Kidney (tissue), 14 donors: ENCODE measurements around the gene ZNF543. TPM values are rescaled to one million over a fixed set of nuclear protein-coding genes. Genes with fewer than 3 reads are reported as not detected.
A peak's percentile ranks its signal among the peaks of the same experiment; 100 is the strongest.

ENCODE experiments used
- DNase-seq, 5 donors: peaks; one replicate each; pipeline ENCODE4 v3.0.0-alpha.2; 2013 to 2020
- FAIRE-seq: peaks from 2 replicates; lab custom pipeline; 2012; peaks lifted over from hg19 to GRCh38; lab: Jason Lieb, UNC
- H3K27ac ChIP-seq, 2 donors: one replicate each; pipeline ENCODE4 v1.7.0; 2013; ENCODE audit warnings: low read depth in 2 of 2, low read length in 2 of 2, inconsistent platforms in 1 of 2
- H3K27me3 ChIP-seq: one replicate; pipeline ENCODE4 v1.7.1; 2013; ENCODE audit warnings: low read length, inconsistent platforms; ENCODE audit not compliant: control insufficient read depth, insufficient read depth
- H3K36me3 ChIP-seq, 3 donors: one replicate each; pipeline versions ENCODE4 v1.7.0 to v1.7.1; 2013; ENCODE audit warnings: low read length in 3 of 3, control low read depth in 1 of 3, inconsistent platforms in 1 of 3; ENCODE audit not compliant: insufficient read depth in 3 of 3, control insufficient read depth in 2 of 3
- H3K4me1 ChIP-seq, 3 donors: one replicate each; pipeline versions ENCODE4 v1.7.0 to v1.7.1; 2013; ENCODE audit warnings: low read length in 3 of 3, inconsistent platforms in 1 of 3, low read depth in 1 of 3; ENCODE audit not compliant: control insufficient read depth in 2 of 3, insufficient read depth in 2 of 3
- H3K4me3 ChIP-seq, 3 donors: one replicate each; pipeline versions ENCODE4 v1.7.0 to v1.8.1; 2013; ENCODE audit warnings: low read length in 3 of 3, control low read depth in 1 of 3, inconsistent platforms in 1 of 3
- H3K9ac ChIP-seq, 3 donors: one replicate each; pipeline versions ENCODE4 v1.7.0 to v1.7.1; 2013; ENCODE audit warnings: low read length in 3 of 3, control low read depth in 1 of 3, inconsistent platforms in 1 of 3
- H3K9me3 ChIP-seq, 3 donors: one replicate each; pipeline versions ENCODE4 v1.7.0 to v1.7.1; 2013; ENCODE audit warnings: low read length in 3 of 3, control low read depth in 1 of 3, inconsistent platforms in 1 of 3; ENCODE audit not compliant: control insufficient read depth in 2 of 3, insufficient read depth in 1 of 3
- CTCF ChIP-seq: IDR thresholded peaks from 3 replicates; pipeline ENCODE4 v1.5.1; 2012; ENCODE audit warnings: mild to moderate bottlenecking, moderate library complexity, borderline replicate concordance; ENCODE audit not compliant: insufficient read depth; ENCODE audit errors: extremely low read depth
- intact Hi-C: fragments of 100-400 bp; cut with DNase I; formaldehyde crosslinking; loops from one replicate; pipeline ENCODE4 v1.11.1; 2022
- polyA plus RNA-seq: library from polyadenylated mRNA; stranded (reverse); fragments of 350-450 nt; fragmentation: Illumina TruSeq; extraction: RNeasy Lipid Tissue Mini Kit (QIAGEN cat#74804); gene quantifications from one replicate; pipeline ENCODE4 v1.2.3, GENCODE V29; 2014; ENCODE audit warnings: low read depth, low replicate concordance; ENCODE audit not compliant: insufficient read depth
- total RNA-seq: library from RNA; stranded (reverse); fragmentation: NEBNext Ultra II Directional; extraction: Animal tissue kit (Norgen Biotek cat#: 25700); gene quantifications from one replicate; pipeline ENCODE4 v1.2.1, GENCODE V29; 2021
- donor health status: control.
- donor health status: control.
- donor health status: control.
- donor health status: control.
- donor health status: control.
- donor health status: DM: yes; HTN: yes; CAD: no.
- donor health status: Normal renal cell carcinoma (clear cell type).

Gene ZNF543
- total and polyA plus RNA-seq, 2 donors from 2014 or later: 1.3 to 10.2 TPM

GRCh38 chr19:57280962-57281400 is 39.3 kb upstream of the ZNF543 start:
- intact Hi-C loops: no loop called here
- H3K27ac ChIP-seq: peak overlapping the region; percentile 99 to 100
- H3K9ac ChIP-seq: peak overlapping the region; percentile 86 to 100 (median 93)
- TF ChIP-seq CTCF: no peak
- FAIRE-seq (no peak), DNase-seq (peak in 3 of 5 donors; percentile 10 to 50 (median 50))
- no peaks in the 10 kb centered on the region for H3K9me3 ChIP-seq
- peaks cover 6 to 18% (median 15%) of the 10 kb centered on the region in 3 donors for H3K36me3 ChIP-seq
- H3K4me3 ChIP-seq: peak overlapping the region; percentile 87 to 98 (median 97)
- H3K4me1 ChIP-seq: peaks cover 0 to 15% (median 14%) of the 10 kb centered on the region in 3 donors
- H3K27me3 ChIP-seq: no peaks in the 10 kb centered on the region

GRCh38 chr19:57282011-57282643 is 38.1 kb upstream of the ZNF543 start:
- no peaks in the 10 kb centered on the region for H3K9me3 ChIP-seq
- DNase-seq (no peak), FAIRE-seq (no peak)
- TF ChIP-seq CTCF: no peak
- peak overlapping the region in 1 of 3 donors; percentile 41 for H3K9ac ChIP-seq
- intact Hi-C loops: no loop called here
- H3K4me3 ChIP-seq: peak overlapping the region; percentile 12 to 87 (median 39)
- no peaks in the 10 kb centered on the region for H3K27me3 ChIP-seq
- peaks cover 0 to 15% (median 14%) of the 10 kb centered on the region in 3 donors for H3K4me1 ChIP-seq
- no peak overlapping the region for H3K27ac ChIP-seq
- peaks cover 6 to 29% (median 21%) of the 10 kb centered on the region in 3 donors for H3K36me3 ChIP-seq

DNA sequence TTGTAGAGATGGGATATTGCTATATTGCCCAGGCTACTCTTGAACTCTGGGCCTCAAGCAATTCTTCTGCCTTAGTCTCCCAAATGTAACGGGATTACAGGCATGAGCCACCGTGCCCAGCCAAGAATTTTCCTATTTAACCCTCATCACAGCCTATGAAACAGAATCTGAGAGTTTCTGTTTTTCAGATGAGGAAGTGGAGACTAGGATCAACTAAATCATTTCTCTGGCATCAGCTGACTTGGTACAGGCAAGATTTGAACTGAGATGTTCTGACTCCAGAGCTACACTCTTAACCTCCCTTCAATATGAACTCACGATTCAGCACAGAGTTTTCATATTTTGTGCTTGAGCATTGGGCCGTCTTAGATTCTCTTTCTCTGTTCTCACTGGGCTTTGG is 31.9 kb upstream of the ZNF543 start:
- TF ChIP-seq CTCF: no peak
- peaks cover 0 to 2% (median 0%) of the 10 kb centered on the region in 3 donors for H3K9me3 ChIP-seq

More for the DNA sequence above, 31.9 kb upstream of the ZNF543 start:
- FAIRE-seq (no peak), DNase-seq (no peak)
- intact Hi-C loops: no loop called here
- H3K4me1 ChIP-seq: no peaks in the 10 kb centered on the region
- no peak overlapping the region for H3K4me3 ChIP-seq
- no peak overlapping the region for H3K27ac ChIP-seq
- no peaks in the 10 kb centered on the region for H3K27me3 ChIP-seq
- peaks cover 26 to 79% (median 59%) of the 10 kb centered on the region in 3 donors for H3K36me3 ChIP-seq
- H3K9ac ChIP-seq: no peak overlapping the region
